Dedifferentiated amniotic fluid mesenchymal stem cell (primary cell): ENCODE data around the gene IFNA21.
"Not testable (repeated sequence)": the region's sequence is repeated elsewhere in the genome, so short reads cannot be mapped to it uniquely, and the experiment has no call there.

Source experiments
- DNase-seq: peaks from one replicate; pipeline ENCODE4 v3.0.0-alpha.2; 2016; ENCODE audit errors: extremely low spot score

Gene IFNA21

DNA sequence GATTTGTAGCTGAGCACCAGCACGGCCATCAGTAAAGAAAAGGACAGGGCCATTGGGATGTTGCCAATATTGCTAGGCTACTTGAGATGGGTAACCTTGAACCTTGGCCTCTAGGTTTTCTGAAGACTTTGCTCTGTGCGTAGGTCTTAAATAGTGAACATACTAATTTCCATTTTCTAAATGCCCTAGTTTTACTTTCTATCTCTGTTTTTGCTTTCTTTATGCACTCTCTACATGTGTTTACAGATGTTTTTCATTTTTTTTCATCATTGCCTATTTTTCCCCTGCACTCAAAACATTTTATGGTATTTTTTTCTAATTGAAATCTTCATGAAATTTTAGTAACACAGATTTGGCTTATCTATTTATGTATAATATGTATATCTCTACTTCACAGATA is at the start of gene IFNA21:
TSS of gene IFNA21 (minus strand) at position 101 of the 400 bp plus-strand sequence. CDS start at position 53, 48 bp downstream.
- DNase-seq = not testable (repeated sequence)

- not testable (repeated sequence) for DNase-seq
Measured at GRCh38 chr9:21213411-21214326, 47.2 kb upstream of the IFNA21 start.

GRCh38 chr9:21212160-21212559 is 45.7 kb upstream of the IFNA21 start:
- not testable (repeated sequence) for DNase-seq

- not testable (repeated sequence) for DNase-seq
Measured at GRCh38 chr9:21210782-21211181, 44.3 kb upstream of the IFNA21 start.

DNA sequence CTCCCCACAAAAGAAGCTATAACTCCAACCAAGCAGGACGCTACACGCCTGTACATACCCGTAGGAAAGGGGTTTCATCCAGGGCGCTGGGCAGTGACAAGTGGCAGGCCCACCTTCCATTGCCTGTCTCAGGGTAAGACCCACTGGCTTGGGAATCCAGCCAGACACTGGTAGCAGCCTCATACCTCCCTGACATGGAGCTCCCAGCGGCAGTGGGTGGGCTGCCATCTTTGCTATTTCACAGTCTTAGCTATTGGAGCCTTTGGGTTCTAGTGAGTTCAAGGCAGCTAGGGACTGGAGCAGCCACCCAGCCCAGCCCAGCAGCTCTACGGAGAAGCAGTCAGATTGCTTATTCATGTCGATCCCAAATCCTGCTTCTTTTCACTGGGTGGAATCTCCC is 43.9 kb upstream of the IFNA21 start:
- no peak for DNase-seq

DNA sequence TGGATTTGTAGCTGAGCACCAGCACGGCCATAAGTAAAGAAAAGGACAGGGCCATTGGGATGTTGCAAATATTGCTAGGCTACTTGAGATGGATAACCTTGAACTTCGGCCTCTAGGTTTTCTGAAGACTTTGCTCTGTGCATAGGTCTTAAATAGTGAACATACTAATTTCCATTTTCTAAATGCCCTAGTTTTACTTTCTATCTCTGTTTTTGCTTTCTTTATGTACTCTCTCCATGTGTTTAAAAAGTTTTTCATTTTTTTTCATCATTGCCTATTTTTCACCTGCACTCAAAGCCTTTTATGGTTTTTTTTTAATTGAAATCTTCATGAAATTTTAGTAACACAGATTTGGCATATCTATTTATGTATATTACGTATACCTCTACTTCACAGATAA is 40.6 kb upstream of the IFNA21 start, which contains the start of gene IFNA10:
TSS of gene IFNA10 (minus strand) at position 101 of the 400 bp plus-strand sequence. CDS start at position 55, 46 bp downstream.
- not testable (repeated sequence) for DNase-seq

GRCh38 chr9:21205204-21205603 is 38.7 kb upstream of the IFNA21 start:
- DNase-seq = no peak

DNA sequence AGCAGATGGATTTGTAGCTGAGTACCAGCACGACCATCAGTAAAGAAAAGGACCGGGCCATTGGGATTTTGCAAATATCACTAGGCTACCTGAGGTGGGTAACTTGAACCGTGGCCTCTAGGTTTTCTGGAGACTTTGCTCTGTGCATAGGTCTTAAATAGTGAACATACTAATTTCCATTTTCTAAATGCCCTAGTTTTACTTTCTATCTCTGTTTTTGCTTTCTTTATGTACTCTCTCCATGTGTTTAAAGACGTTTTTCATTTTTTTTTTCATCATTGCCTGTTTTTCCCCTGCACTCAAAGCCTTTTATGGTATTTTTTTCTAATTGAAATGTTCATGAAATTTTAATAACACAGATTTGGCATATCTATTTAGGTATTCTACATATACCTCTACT is 35.6 kb upstream of the IFNA21 start, which contains the start of gene IFNA7:
TSS of gene IFNA7 (minus strand) at position 101 of the 400 bp plus-strand sequence. CDS start at position 61, 40 bp downstream.
- not testable (repeated sequence) for DNase-seq

DNA sequence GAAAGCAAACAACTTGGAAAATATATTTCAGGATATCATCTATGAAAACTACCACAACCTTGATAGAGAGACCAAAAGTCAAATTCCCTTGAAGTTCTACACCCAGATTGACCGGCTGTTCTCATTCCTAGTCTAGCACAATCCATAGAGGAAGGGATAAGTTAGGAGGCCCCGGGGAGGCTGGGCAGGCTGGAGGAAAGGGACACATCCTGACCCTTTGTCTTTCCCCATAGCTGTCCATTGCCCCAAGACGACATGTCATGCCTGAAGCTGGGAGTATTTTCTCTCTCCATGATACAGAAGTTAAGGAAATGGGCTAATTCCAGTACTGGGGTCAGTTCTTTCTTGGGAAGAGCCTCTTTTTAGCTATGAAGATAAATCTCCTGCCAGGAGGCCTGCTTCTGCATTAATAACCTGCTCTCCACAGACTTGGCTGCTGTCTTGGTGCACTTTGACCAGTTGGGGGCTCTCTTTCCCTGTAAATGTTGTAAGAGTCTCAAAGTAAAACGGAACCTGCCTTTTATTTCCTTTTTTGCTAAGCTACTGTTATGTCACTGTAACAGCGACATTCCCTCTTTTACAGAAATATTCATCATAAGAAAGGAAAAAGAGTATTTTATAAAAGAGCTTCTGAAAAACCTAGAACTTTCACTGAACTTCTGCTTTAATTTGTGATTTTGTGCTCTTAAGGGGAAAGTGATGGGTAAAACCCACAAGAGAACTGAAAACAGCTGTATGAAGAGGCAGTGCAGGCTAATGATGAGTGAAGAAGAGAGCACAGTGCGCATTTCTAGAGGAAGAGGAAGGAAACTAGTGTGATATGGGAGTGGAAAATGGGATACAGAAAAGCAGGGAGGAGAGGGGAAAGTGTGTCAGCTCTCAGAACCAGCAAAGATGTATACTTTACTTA is 28.7 kb upstream of the IFNA21 start:
- DNase-seq = peak; percentile 16

DNA sequence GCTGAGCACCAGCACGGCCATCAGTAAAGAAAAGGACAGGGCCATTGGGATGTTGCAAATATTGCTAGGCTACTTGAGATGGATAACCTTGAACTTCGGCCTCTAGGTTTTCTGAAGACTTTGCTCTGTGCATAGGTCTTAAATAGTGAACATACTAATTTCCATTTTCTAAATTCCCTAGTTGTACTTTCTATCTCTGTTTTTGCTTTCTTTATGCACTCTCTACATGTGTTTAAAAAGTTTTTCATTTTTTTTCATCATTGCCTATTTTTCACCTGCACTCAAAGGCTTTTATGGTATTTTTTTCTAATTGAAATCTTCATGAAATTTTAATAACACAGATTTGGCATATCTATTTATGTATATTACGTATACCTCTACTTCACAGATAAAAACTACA is 21.0 kb upstream of the IFNA21 start, which contains the start of gene IFNA4:
TSS of gene IFNA4 (minus strand) at position 101 of the 400 bp plus-strand sequence. CDS start at position 45, 56 bp downstream.
- not testable (repeated sequence) for DNase-seq

- DNase-seq = not testable (repeated sequence)
Measured at GRCh38 chr9:21182810-21183736, 16.6 kb upstream of the IFNA21 start.

- no peak for DNase-seq
Measured at GRCh38 chr9:21174671-21175070, 8.2 kb upstream of the IFNA21 start.

- DNase-seq = no peak
Measured at GRCh38 chr9:21172156-21172555, 5.7 kb upstream of the IFNA21 start.

DNA sequence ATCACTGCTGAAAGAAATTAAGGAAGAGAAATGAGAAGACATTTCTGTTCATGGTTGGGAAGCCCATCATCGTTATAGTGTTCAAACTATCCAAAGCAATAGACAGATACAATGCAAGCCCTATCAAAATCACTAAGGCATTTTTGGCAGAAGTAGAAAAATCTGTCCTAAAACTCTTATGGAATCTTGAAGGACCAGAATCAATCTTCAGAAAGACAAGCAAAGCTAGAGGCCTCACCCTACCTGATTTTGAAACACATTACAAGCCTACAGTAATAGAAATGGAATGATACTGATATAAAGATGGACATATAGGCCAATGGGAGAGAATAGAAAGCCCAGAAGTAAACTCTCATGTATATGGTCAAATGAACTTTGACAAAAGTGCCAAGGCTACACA is 4.9 kb upstream of the IFNA21 start:
- DNase-seq = no peak

GRCh38 chr9:21165516-21165915 is 944 bp downstream of the IFNA21 start:
- no peak for DNase-seq

DNA sequence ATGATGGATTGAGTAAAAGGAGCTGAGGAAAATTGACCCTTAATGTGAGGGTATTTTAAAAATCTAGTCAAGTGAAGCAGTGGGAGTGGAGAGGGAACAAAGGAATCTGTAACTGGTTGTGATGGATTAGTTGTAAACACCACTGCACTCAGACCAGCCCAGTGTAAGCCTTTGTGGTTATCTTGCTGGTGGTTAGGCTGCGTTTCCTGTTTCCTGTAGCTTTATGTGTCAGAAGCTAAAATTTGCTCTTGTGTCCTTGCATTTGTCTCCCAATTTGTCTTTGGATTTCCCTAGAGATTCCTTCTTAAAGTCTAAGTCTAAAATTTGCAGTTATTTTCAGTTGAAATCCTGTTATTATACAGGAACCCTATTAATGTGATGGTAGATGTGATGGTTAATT is 6.3 kb downstream of the IFNA21 start:
- DNase-seq = no peak

GRCh38 chr9:21155501-21155900 is 11.0 kb downstream of the IFNA21 start:
- DNase-seq = no peak

DNA sequence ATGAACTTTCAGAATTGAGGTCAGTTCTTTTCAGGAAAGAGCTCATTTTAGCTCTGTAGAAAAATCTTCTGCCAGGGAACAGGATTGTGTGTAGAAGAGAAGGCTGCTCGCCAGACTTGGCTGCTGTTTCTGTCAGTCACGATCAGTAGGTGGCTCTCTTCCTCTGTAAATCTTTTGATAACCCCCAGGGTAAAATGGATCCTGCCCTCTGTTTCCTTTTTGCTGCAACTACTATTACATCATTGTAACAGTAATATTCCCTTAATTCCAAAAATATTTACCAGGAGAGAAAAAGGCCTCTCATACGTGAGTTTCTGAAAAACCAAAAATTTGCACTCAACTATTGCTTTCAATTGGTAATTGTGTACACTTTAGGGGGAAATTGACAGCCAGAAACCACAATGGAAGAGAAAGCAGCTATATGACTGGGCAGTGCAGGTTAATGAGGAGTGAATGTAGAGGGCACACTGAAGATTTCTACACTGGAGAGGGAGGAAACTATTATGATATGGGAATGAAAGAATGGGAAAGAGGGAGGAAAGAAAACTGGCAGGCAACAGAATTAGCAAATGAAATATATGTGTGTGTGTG is 12.3 kb downstream of the IFNA21 start:
- no peak for DNase-seq

DNA sequence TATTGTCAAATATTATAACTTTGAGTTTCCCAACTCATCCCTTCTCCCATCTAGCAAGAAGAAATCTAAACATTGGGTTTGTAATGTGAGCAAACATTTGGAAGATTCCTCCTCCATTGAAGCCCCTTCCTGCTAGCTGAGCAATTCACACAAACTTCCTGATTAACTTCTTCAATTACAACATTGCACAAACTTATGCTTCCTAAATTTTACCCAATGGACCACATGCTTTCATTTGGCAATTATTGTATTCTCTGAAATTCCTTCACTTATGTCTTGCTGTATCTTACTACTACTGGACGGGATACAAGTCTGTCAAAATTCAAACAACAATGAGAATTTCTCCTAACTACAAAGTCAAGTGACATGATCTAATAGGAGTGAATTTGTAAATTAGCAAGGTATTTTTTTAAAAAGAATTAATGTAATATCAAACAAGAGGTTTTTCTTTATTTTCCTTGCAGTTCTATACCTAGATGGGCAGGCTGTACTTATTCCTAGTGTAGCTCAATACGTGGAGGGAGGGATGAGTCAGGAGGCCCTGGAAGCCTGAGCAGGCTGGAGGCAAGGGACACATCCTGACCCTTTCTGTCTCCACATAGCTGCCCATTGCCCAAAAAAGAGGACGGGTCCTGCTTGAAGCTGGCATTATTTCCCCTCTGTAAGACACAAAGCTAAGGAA is 13.0 kb downstream of the IFNA21 start:
- no peak for DNase-seq

DNA sequence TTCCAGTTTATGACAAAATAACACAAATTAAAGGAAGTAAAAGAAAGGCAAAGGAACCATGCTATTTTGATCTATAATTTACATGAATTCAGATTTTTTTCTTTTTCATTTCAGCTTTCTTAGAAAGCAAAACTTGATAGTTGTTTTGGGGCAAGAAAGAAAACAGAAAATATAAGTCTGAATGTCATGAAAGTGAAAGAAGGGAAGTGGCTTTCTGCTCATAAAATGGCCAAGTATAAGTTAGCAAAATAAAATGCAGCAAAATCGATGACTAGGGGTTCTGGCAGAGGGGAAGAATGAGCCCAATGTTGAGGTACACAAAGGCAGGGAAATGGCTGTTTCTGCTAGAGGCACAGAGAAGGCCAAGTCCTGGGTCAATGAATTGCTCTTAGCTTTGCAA is 21.9 kb downstream of the IFNA21 start:
- no peak for DNase-seq
